Measurements from ENCODE around the gene AGR3. TPM values are rescaled to one million over a fixed set of nuclear protein-coding genes. Genes with fewer than 3 reads are reported as not detected.

The AGR3 gene
- total RNA-seq, 1 donor from 2014 or later: not detected

GRCh38 chr7:16839646-16840045 is 42.1 kb downstream of the AGR3 start:
- intact Hi-C loops (cut with micrococcal nuclease): no loop called here

GRCh38 chr7:16838891-16839290 is 42.9 kb downstream of the AGR3 start:
- intact Hi-C loops (cut with micrococcal nuclease): no loop called here

GRCh38 chr7:16838386-16838785 is 43.4 kb downstream of the AGR3 start:
- intact Hi-C loops (cut with micrococcal nuclease): no loop called here

- intact Hi-C loops (cut with micrococcal nuclease): no loop called here
Measured at GRCh38 chr7:16836481-16836880, 45.3 kb downstream of the AGR3 start.

GRCh38 chr7:16833373-16833772 is 48.4 kb downstream of the AGR3 start:
- intact Hi-C loops (cut with micrococcal nuclease): no loop called here

- intact Hi-C loops (cut with micrococcal nuclease): no loop called here
Measured at GRCh38 chr7:16826060-16826459, 55.7 kb downstream of the AGR3 start.

GRCh38 chr7:16822029-16822428 is 59.8 kb downstream of the AGR3 start:
- intact Hi-C loops (cut with micrococcal nuclease): no loop called here

- intact Hi-C loops (cut with micrococcal nuclease): no loop called here
Measured at GRCh38 chr7:16818732-16819131, 63.1 kb downstream of the AGR3 start.

GRCh38 chr7:16817536-16817935 is 64.2 kb downstream of the AGR3 start:
- intact Hi-C loops (cut with micrococcal nuclease): no loop called here

- intact Hi-C loops (cut with micrococcal nuclease): no loop called here
Measured at GRCh38 chr7:16816824-16817223, 65.0 kb downstream of the AGR3 start.

GRCh38 chr7:16815001-16815400 is 66.8 kb downstream of the AGR3 start:
- intact Hi-C loops (cut with micrococcal nuclease): no loop called here

- intact Hi-C loops (cut with micrococcal nuclease): no loop called here
Measured at GRCh38 chr7:16813232-16813616, 68.6 kb downstream of the AGR3 start.

- intact Hi-C loops (cut with micrococcal nuclease): no loop called here
Measured at GRCh38 chr7:16812542-16813231, 69.1 kb downstream of the AGR3 start.

GRCh38 chr7:16811551-16811950 is 70.2 kb downstream of the AGR3 start:
- intact Hi-C loops (cut with micrococcal nuclease): no loop called here

GRCh38 chr7:16810573-16810972 is 71.2 kb downstream of the AGR3 start:
- intact Hi-C loops (cut with micrococcal nuclease): no loop called here

GRCh38 chr7:16810112-16810511 is 71.7 kb downstream of the AGR3 start:
- intact Hi-C loops (cut with micrococcal nuclease): no loop called here

Other genes starting within 250 kb of the AGR3 start
- gene ANKMY2, start 236.2 kb downstream of the AGR3 start, total RNA-seq: 7.7 and 8.5 TPM in 2 replicates
- 44.5 and 45.3 TPM in 2 replicates for gene BZW2, start 235.8 kb downstream of the AGR3 start, total RNA-seq
- gene TSPAN13, start 128.2 kb downstream of the AGR3 start, total RNA-seq: 0.61 and 0.68 TPM in 2 replicates
- not detected in 2 replicates for gene AGR2, start 77.0 kb downstream of the AGR3 start, total RNA-seq

All from T-helper 1 cell treated with Interleukin-12 subunit alpha and Interleukin-12 subunit beta and Interleukin-4 antibody, amounts not matched to agents 30 ng/mL and 1 ng/mL, for 36 hours (primary cell).